Measurements from ENCODE around the gene SEC24B. TPM values are rescaled to one million over a fixed set of nuclear protein-coding genes. Genes with fewer than 3 reads are reported as not detected.

The SEC24B gene
- total and polyA plus RNA-seq, 9 donors, result 17.2 to 40.7 (median 33.8) TPM

GRCh38 chr4:109462297-109462696 is 28.7 kb downstream of the SEC24B start:
- 52 to 62% (median 55%) methylated on average over 3 of the region's 3 CpGs for WGBS, 3 donors
- H3K4me1 ChIP-seq (ENCODE audit: insufficient read depth), result no peaks in the 10 kb centered on the region
- H3K36me3 ChIP-seq, result no peaks in the 10 kb centered on the region

GRCh38 chr4:109462802-109463201 is 29.2 kb downstream of the SEC24B start:
- Histone ChIP-seq H3K27me3 (no peaks in the 10 kb centered on the region), H3K36me3 (no peaks in the 10 kb centered on the region), H3K27ac (no peak overlapping the region), H3K4me3 (no peak overlapping the region), H3K4me1 (ENCODE audit: insufficient read depth) (no peaks in the 10 kb centered on the region), H3K9me3 (no peaks in the 10 kb centered on the region)
- intact Hi-C loops (cut with DNase I), result no loop called here
- WGBS, 3 donors, result 95 to 100% (median 96%) methylated on average over 1 of the region's 1 CpG
- TF ChIP-seq CTCF (IDR thresholded peaks at IDR 0.05), result no peak
- no peak for DNase-seq

More at GRCh38 chr4:109462297-109462696, 28.7 kb downstream of the SEC24B start:
- intact Hi-C loops (cut with DNase I), result no loop called here
- no peak for DNase-seq
- Histone ChIP-seq H3K9me3 (no peaks in the 10 kb centered on the region), H3K27me3 (no peaks in the 10 kb centered on the region), H3K27ac (no peak overlapping the region), H3K4me3 (no peak overlapping the region)
- no peak for TF ChIP-seq EP300 (IDR thresholded peaks at IDR 0.05)
- TF ChIP-seq CTCF (IDR thresholded peaks at IDR 0.05), result no peak
- no peak for TF ChIP-seq POLR2A (IDR thresholded peaks at IDR 0.05)

- Histone ChIP-seq H3K27me3 (no peaks in the 10 kb centered on the region), H3K36me3 (no peaks in the 10 kb centered on the region), H3K4me3 (no peak overlapping the region), H3K27ac (no peak overlapping the region), H3K4me1 (ENCODE audit: insufficient read depth) (no peaks in the 10 kb centered on the region), H3K9me3 (no peaks in the 10 kb centered on the region)
- 67 to 86% (median 80%) methylated on average over 2 of the region's 2 CpGs for WGBS, 3 donors
- TF ChIP-seq POLR2A (IDR thresholded peaks at IDR 0.05), result no peak
- DNase-seq, result no peak
- intact Hi-C loops (cut with DNase I), result no loop called here
These were observed 31.5 kb downstream of the SEC24B start for GRCh38 chr4:109465069-109465468.

GRCh38 chr4:109469915-109470314 is 36.3 kb downstream of the SEC24B start:
- no peak overlapping the region for H3K27ac ChIP-seq
- intact Hi-C loops (cut with DNase I), result no loop called here
- no peak for DNase-seq
- no peaks in the 10 kb centered on the region for H3K27me3 ChIP-seq
- peaks cover 4% of the 10 kb centered on the region for H3K4me1 ChIP-seq (ENCODE audit: insufficient read depth)
- H3K9me3 ChIP-seq, result no peaks in the 10 kb centered on the region
- no peak for TF ChIP-seq POLR2A (IDR thresholded peaks at IDR 0.05)
- TF ChIP-seq EP300 (IDR thresholded peaks at IDR 0.05), result no peak
- TF ChIP-seq CTCF (IDR thresholded peaks at IDR 0.05), result no peak
- no peaks in the 10 kb centered on the region for H3K36me3 ChIP-seq
- H3K4me3 ChIP-seq, result no peak overlapping the region

- 37 to 40% (median 38%) methylated on average over 3 of the region's 3 CpGs for WGBS, 3 donors
- Histone ChIP-seq H3K4me3 (no peak overlapping the region), H3K9me3 (no peaks in the 10 kb centered on the region), H3K4me1 (ENCODE audit: insufficient read depth) (peaks cover 4% of the 10 kb centered on the region), H3K27ac (no peak overlapping the region), H3K27me3 (no peaks in the 10 kb centered on the region), H3K36me3 (no peaks in the 10 kb centered on the region)
- TF ChIP-seq POLR2A (IDR thresholded peaks at IDR 0.05) (no peak), CTCF (IDR thresholded peaks at IDR 0.05) (no peak), EP300 (IDR thresholded peaks at IDR 0.05) (no peak)
- intact Hi-C loops (cut with DNase I), result no loop called here
- DNase-seq, result no peak
These were observed 38.7 kb downstream of the SEC24B start for GRCh38 chr4:109472343-109472761.

All from ovary (tissue), 9 donors.